Suprapubic skin (tissue), 4 donors: Measurements from ENCODE around the gene ALX3. TPM values are rescaled to one million over a fixed set of nuclear protein-coding genes. Genes with fewer than 3 reads are reported as not detected.
"Not testable (repeated sequence)": the region's sequence is repeated elsewhere in the genome, so short reads cannot be mapped to it uniquely, and the experiment has no call there.

Experiments
- DNase-seq, 2 donors: peaks; one replicate each; pipeline ENCODE4 v3.0.0-alpha.2; 2019; ENCODE audit warnings: low spot score in 2 of 2
- H3K27ac ChIP-seq: fragments of 200-600 bp; sonication (generic); one replicate; pipeline ENCODE4 v1.5.1; 2019
- H3K27me3 ChIP-seq: fragments of 200-600 bp; sonication (generic); one replicate; pipeline ENCODE4 v1.5.1; 2019
- H3K36me3 ChIP-seq: fragments of 200-600 bp; sonication (generic); one replicate; pipeline ENCODE4 v1.5.1; 2019
- H3K4me1 ChIP-seq: fragments of 200-600 bp; sonication (generic); one replicate; pipeline ENCODE4 v1.5.1; 2019
- H3K4me3 ChIP-seq: fragments of 200-600 bp; sonication (generic); one replicate; pipeline ENCODE4 v1.5.1; 2019; ENCODE audit warnings: mild to moderate bottlenecking
- H3K9me3 ChIP-seq: fragments of 200-600 bp; sonication (generic); one replicate; pipeline ENCODE4 v1.5.1; 2019
- EP300 ChIP-seq: sonication (generic); formaldehyde crosslinking; IDR thresholded peaks from one replicate; pipeline ENCODE4 v1.6.1; 2017; ENCODE audit warnings: antibody characterized with exemption
- POLR2A ChIP-seq, 2 donors: fragments of 450-650 bp; IDR thresholded peaks; one replicate each; pipeline ENCODE4 v1.6.1; 2017; ENCODE audit warnings: antibody characterized with exemption in 2 of 2, mild to moderate bottlenecking in 2 of 2, moderate library complexity in 2 of 2
- POLR2AphosphoS5 ChIP-seq, 3 donors: sonication (generic); formaldehyde crosslinking; IDR thresholded peaks; one replicate each; pipeline ENCODE4 v1.6.1; 2017; ENCODE audit warnings: antibody characterized with exemption in 3 of 3
- WGBS: methylation state at CpG from one replicate; pipeline ENCODE4 v1.1.5; 2018; 5-methylcytosine and 5-hydroxymethylcytosine counted together
- total RNA-seq, 4 donors: library from RNA; depleted of rRNA; stranded (reverse); fragments of >200 nt; gene quantifications; one replicate each; pipeline ENCODE4 v1.1.0, GENCODE V29; 2016
- TF ChIP-seq, protein P1 (sequence below), 2 donors: fragments of 200-600 bp in 1 of 2; fragments of 450-650 bp in 1 of 2; sonication (generic) in 1 of 2; IDR thresholded peaks; one replicate each; pipeline ENCODE4 v1.5.1; 2016 to 2019; ENCODE audit warnings: antibody characterized with exemption in 2 of 2, mild to moderate bottlenecking in 1 of 2, moderate library complexity in 1 of 2

The ALX3 gene
- total RNA-seq, 4 donors from 2014 or later: 0.49 to 0.60 TPM; not detected in 2

DNA sequence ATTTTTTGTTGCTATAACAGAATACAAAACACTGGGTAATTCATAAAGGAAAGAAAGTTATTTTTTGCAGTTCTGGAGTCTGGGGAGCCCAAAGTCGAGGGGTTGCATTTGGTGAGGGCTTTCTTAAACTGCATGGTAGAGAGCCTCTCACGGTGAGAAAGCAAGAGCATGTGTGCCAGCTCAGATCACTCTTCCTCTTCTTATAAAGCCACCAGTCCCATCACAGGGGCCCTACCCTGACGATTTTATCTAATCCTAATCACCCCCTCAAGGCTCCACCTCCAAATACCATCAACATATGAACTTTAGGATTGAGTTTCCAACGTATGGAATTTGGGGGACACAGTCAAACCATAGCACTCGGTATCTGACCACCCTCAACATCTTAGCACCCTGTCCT lies 37.1 kb downstream of the ALX3 start:
- DNase-seq: no peak
- H3K9me3 ChIP-seq: no peaks in the 10 kb centered on the region
- 82% methylated on average over 5 of the region's 5 CpGs for WGBS
- no peak overlapping the region for H3K27ac ChIP-seq
- H3K27me3 ChIP-seq: no peaks in the 10 kb centered on the region
- TF ChIP-seq EP300 (no peak), POLR2AphosphoS5 (IDR thresholded peaks at IDR 0.05) (no peak)
- H3K4me3 ChIP-seq: no peak overlapping the region
- peaks cover 10% of the 10 kb centered on the region for H3K36me3 ChIP-seq
- H3K4me1 ChIP-seq: peaks cover 23% of the 10 kb centered on the region

DNA sequence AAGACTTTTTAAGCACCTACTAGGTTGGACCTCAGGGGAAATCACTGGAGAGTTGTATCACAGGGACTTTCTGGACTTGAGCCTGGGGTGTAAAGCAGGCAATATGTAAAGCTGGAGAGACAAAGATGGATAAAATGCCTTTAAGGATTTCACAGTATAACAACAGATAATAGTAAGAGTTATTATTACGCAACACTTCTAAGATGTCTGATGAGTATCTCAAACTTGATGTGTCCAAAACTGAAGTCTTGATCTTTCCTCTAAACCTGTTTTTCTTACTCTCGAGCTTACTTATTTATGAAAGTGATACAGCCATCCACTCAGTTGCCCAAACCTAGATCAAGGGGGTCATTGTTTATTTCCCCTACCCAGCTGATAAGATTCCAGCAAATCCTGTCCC lies 38.1 kb downstream of the ALX3 start:
- peaks cover 1% of the 10 kb centered on the region for H3K36me3 ChIP-seq
- WGBS: 81% methylated on average over 2 of the region's 2 CpGs
- H3K4me3 ChIP-seq: no peak overlapping the region
- TF ChIP-seq POLR2AphosphoS5 (IDR thresholded peaks at IDR 0.05) (no peak), EP300 (no peak), POLR2A (IDR thresholded peaks at IDR 0.05) (no peak)
- TF ChIP-seq, protein P1, sequence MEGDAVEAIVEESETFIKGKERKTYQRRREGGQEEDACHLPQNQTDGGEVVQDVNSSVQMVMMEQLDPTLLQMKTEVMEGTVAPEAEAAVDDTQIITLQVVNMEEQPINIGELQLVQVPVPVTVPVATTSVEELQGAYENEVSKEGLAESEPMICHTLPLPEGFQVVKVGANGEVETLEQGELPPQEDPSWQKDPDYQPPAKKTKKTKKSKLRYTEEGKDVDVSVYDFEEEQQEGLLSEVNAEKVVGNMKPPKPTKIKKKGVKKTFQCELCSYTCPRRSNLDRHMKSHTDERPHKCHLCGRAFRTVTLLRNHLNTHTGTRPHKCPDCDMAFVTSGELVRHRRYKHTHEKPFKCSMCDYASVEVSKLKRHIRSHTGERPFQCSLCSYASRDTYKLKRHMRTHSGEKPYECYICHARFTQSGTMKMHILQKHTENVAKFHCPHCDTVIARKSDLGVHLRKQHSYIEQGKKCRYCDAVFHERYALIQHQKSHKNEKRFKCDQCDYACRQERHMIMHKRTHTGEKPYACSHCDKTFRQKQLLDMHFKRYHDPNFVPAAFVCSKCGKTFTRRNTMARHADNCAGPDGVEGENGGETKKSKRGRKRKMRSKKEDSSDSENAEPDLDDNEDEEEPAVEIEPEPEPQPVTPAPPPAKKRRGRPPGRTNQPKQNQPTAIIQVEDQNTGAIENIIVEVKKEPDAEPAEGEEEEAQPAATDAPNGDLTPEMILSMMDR (IDR thresholded peaks at IDR 0.05): no peak
- H3K27ac ChIP-seq: no peak overlapping the region
- no peaks in the 10 kb centered on the region for H3K27me3 ChIP-seq
- peaks cover 23% of the 10 kb centered on the region for H3K4me1 ChIP-seq
- H3K9me3 ChIP-seq: no peaks in the 10 kb centered on the region
- no peak for DNase-seq

DNA sequence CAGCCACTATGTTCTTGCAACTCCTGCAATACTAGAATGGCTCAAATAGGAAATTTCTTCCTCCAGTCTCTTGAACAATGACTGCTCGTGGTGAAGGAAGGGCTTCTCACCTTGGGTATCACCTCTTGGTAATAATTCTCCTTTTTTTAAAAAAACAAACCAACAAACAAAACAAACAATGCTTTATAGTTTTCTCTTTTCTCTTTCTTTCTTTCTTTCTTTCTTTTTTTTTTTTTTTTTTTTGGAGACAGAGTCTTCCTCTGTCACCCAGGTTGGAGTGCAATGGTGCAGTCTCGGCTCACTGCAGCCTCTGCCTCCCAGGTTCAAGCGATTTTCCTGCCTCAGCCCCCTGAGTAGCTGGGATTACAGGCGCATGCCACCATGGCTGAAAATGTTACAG lies 39.8 kb downstream of the ALX3 start:
- H3K27ac ChIP-seq, H3K4me3 ChIP-seq, H3K9me3 ChIP-seq, H3K36me3 ChIP-seq, H3K27me3 ChIP-seq, DNase-seq: not testable (repeated sequence)
- H3K4me1 ChIP-seq: peaks cover 16% of the 10 kb centered on the region
- 80% methylated on average over 4 of the region's 4 CpGs for WGBS

DNA sequence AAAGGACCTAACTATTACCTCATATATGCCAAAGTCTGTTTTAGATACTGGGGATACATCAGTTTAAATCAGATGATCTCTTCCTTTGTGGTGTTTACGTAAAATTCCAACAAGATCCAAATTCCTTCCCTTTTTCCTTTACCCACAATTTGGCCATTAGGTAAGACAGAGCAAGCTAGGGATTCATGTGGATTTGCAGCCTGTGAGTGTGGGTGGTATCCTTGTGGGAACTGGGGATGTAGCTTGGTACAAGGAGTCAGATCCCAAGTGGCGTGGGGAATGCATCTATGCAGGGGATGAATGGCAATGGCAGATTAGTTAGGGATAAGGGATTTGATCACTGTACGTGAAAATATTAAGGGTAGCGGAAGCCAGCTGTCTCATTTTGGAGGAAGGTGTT lies 45.9 kb downstream of the ALX3 start:
- Histone ChIP-seq H3K4me1 (peaks cover 3% of the 10 kb centered on the region), H3K4me3 (no peak overlapping the region), H3K27ac (no peak overlapping the region), H3K36me3 (peaks cover 53% of the 10 kb centered on the region), H3K27me3 (no peaks in the 10 kb centered on the region), H3K9me3 (no peaks in the 10 kb centered on the region)
- TF ChIP-seq POLR2A (IDR thresholded peaks at IDR 0.05) (no peak), POLR2AphosphoS5 (IDR thresholded peaks at IDR 0.05) (no peak), EP300 (no peak)
- TF ChIP-seq, protein P1 (IDR thresholded peaks at IDR 0.05): no peak
- 94% methylated on average over 4 of the region's 4 CpGs for WGBS
- no peak for DNase-seq

DNA sequence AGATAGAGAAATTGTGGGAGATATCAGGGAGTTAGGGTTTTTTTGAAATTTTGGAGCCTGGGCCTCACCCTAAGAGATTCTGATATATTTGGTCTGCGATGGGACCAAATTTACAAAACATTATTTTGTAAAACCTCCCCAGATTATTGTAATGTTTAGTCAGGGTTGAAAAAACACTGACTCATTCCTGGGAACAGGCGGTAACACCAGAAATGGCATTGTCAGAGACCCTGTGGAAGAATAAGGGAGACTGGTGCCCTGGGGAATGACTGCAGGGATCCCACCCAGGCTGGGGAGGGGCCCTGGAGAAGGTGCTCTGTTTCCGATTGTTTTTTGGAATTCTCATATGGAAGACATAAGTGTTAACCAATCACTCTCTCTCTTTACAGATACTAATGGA lies 49.2 kb downstream of the ALX3 start:
- H3K4me1 ChIP-seq: no peaks in the 10 kb centered on the region
- H3K4me3 ChIP-seq: no peak overlapping the region
- no peak overlapping the region for H3K27ac ChIP-seq
- no peak for DNase-seq
- peaks cover 86% of the 10 kb centered on the region for H3K36me3 ChIP-seq
- H3K9me3 ChIP-seq: no peaks in the 10 kb centered on the region
- 90% methylated on average over 3 of the region's 3 CpGs for WGBS
- no peaks in the 10 kb centered on the region for H3K27me3 ChIP-seq
- TF ChIP-seq POLR2AphosphoS5 (IDR thresholded peaks at IDR 0.05) (no peak), EP300 (no peak), POLR2A (IDR thresholded peaks at IDR 0.05) (no peak)
- TF ChIP-seq, protein P1 (IDR thresholded peaks at IDR 0.05): no peak

DNA sequence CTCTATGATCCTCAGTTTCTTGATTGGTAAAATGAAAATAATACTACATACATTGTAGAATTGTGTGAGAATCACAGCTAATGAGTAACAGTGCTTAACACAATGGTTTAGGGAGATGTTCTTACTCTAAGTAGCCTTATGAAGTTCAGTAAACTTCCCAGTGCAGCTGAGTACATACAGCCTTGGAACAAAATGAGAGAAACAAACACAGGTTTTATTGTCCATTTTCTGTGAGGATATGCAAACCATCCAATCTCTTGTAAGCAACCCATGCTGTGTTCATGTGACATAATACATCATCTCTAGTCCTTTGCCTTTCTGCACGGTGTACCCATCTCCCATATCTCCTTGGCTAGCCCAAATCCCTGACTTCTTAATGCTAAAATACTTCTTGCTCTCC lies 50.7 kb downstream of the ALX3 start:
- DNase-seq: no peak
- Histone ChIP-seq H3K27me3 (no peaks in the 10 kb centered on the region), H3K36me3 (peaks cover 100% of the 10 kb centered on the region), H3K4me1 (no peaks in the 10 kb centered on the region), H3K4me3 (no peak overlapping the region), H3K27ac (no peak overlapping the region), H3K9me3 (no peaks in the 10 kb centered on the region)
- no peak for TF ChIP-seq POLR2AphosphoS5 (IDR thresholded peaks at IDR 0.05)
- no peak for TF ChIP-seq EP300
- no peak for TF ChIP-seq POLR2A (IDR thresholded peaks at IDR 0.05)
- TF ChIP-seq, protein P1 (IDR thresholded peaks at IDR 0.05): no peak
- 91% methylated on average over 1 of the region's 1 CpG for WGBS
